ENCODE results near the gene FBN3.
A peak's percentile ranks its signal among the peaks of the same experiment; 100 is the strongest.

The FBN3 gene

GRCh38 chr19:8174706-8175105 is 25.3 kb upstream of the FBN3 start:
- no peak overlapping the region for H3K23ac ChIP-seq (ENCODE audit: low read depth, low read length, poor library complexity)
- no peak overlapping the region for H2BK120ac ChIP-seq (ENCODE audit: low read depth, low read length)
- no peak overlapping the region for H3K4me3 ChIP-seq (ENCODE audit: low read length in 2 of 2)
- no peak overlapping the region for H3K27ac ChIP-seq (replicated peaks; ENCODE audit: low read length)
- no peak overlapping the region for H3K4ac ChIP-seq (ENCODE audit: low read length)
- H3K18ac ChIP-seq (ENCODE audit: low read length) = no peak overlapping the region
- no peak overlapping the region for H4K8ac ChIP-seq (ENCODE audit: low read depth, low read length)
- no peaks in the 10 kb centered on the region for H3K36me3 ChIP-seq (replicated peaks in 1 of 2; ENCODE audit: control insufficient read depth in 2 of 2, insufficient read depth in 2 of 2, low read length in 2 of 2)
- H2BK15ac ChIP-seq (ENCODE audit: low read length) = no peak overlapping the region
- no peak for DNase-seq (ENCODE audit: low spot score)
- H2AK5ac ChIP-seq (ENCODE audit: low read depth, low read length) = no peak overlapping the region
- no peaks in the 10 kb centered on the region for H3K9me3 ChIP-seq (replicated peaks in 1 of 2; ENCODE audit: control insufficient read depth in 2 of 2, insufficient read depth in 1 of 2, low read depth in 1 of 2, low read length in 2 of 2)
- WGBS, 2 donors (ENCODE audit: extremely low coverage in 2 of 2, insufficient read length in 2 of 2, insufficient replicate concordance in 1 of 2) = no CpG with 5 or more reads among the region's 9 CpGs
- H3K9ac ChIP-seq (ENCODE audit: low read depth, low read length, poor library complexity) = no peak overlapping the region
- H3K4me1 ChIP-seq (ENCODE audit: control insufficient read depth in 2 of 2, insufficient read depth in 1 of 2, low read depth in 1 of 2, low read length in 2 of 2) = no peaks in the 10 kb centered on the region
- H3K14ac ChIP-seq (ENCODE audit: low read length) = no peak overlapping the region
- no peaks in the 10 kb centered on the region for H3K79me1 ChIP-seq (ENCODE audit: low read depth, low read length)
- H2BK12ac ChIP-seq (ENCODE audit: low read length) = no peak overlapping the region
- H2AFZ ChIP-seq (ENCODE audit: low read length) = no peak overlapping the region
- H3K27me3 ChIP-seq (ENCODE audit: control insufficient read depth in 3 of 3, insufficient read depth in 3 of 3, low read depth in 1 of 3, low read length in 3 of 3) = peaks cover 0 to 5% (median 0%) of the 10 kb centered on the region in 3 experiments
- no peak overlapping the region for H3K4me2 ChIP-seq (ENCODE audit: insufficient read depth, low read length, poor library complexity, severe bottlenecking)
- H4K91ac ChIP-seq (ENCODE audit: low read depth, low read length, poor library complexity) = no peak overlapping the region
- H2BK5ac ChIP-seq (ENCODE audit: low read length) = no peak overlapping the region

GRCh38 chr19:8168537-8168936 is 19.1 kb upstream of the FBN3 start:
- no peaks in the 10 kb centered on the region for H3K27me3 ChIP-seq (ENCODE audit: control insufficient read depth in 3 of 3, insufficient read depth in 3 of 3, low read depth in 1 of 3, low read length in 3 of 3)
- no peak overlapping the region for H2BK5ac ChIP-seq (ENCODE audit: low read length)
- H4K91ac ChIP-seq (ENCODE audit: low read depth, low read length, poor library complexity) = no peak overlapping the region
- H3K9me3 ChIP-seq (replicated peaks in 1 of 2; ENCODE audit: control insufficient read depth in 2 of 2, insufficient read depth in 1 of 2, low read depth in 1 of 2, low read length in 2 of 2) = no peaks in the 10 kb centered on the region
- peaks cover 0 to 2% of the 10 kb centered on the region in 2 donors for H3K4me1 ChIP-seq (ENCODE audit: control insufficient read depth in 2 of 2, insufficient read depth in 1 of 2, low read depth in 1 of 2, low read length in 2 of 2)
- no peak overlapping the region for H2BK120ac ChIP-seq (ENCODE audit: low read depth, low read length)
- H2AFZ ChIP-seq (ENCODE audit: low read length) = no peak overlapping the region
- H3K14ac ChIP-seq (ENCODE audit: low read length) = no peak overlapping the region
- H3K18ac ChIP-seq (ENCODE audit: low read length) = no peak overlapping the region
- no peak overlapping the region for H3K27ac ChIP-seq (replicated peaks; ENCODE audit: low read length)
- no peak overlapping the region for H3K4me3 ChIP-seq (ENCODE audit: low read length in 2 of 2)
- H3K23ac ChIP-seq (ENCODE audit: low read depth, low read length, poor library complexity) = no peak overlapping the region
- no peak overlapping the region for H2AK5ac ChIP-seq (ENCODE audit: low read depth, low read length)
- no peak overlapping the region for H4K8ac ChIP-seq (ENCODE audit: low read depth, low read length)
- H3K79me1 ChIP-seq (ENCODE audit: low read depth, low read length) = no peaks in the 10 kb centered on the region
- WGBS, 2 donors (ENCODE audit: extremely low coverage in 2 of 2, insufficient read length in 2 of 2, insufficient replicate concordance in 1 of 2) = no CpG with 5 or more reads among the region's 7 CpGs
- no peak overlapping the region for H3K4ac ChIP-seq (ENCODE audit: low read length)
- no peak for DNase-seq (ENCODE audit: low spot score)
- no peak overlapping the region for H3K4me2 ChIP-seq (ENCODE audit: insufficient read depth, low read length, poor library complexity, severe bottlenecking)
- no peak overlapping the region for H2BK15ac ChIP-seq (ENCODE audit: low read length)
- H2BK12ac ChIP-seq (ENCODE audit: low read length) = no peak overlapping the region
- H3K9ac ChIP-seq (ENCODE audit: low read depth, low read length, poor library complexity) = no peak overlapping the region
- no peaks in the 10 kb centered on the region for H3K36me3 ChIP-seq (replicated peaks in 1 of 2; ENCODE audit: control insufficient read depth in 2 of 2, insufficient read depth in 2 of 2, low read length in 2 of 2)

- Histone ChIP-seq H2BK15ac (ENCODE audit: low read length) (no peak overlapping the region), H3K9ac (ENCODE audit: low read depth, low read length, poor library complexity) (no peak overlapping the region), H4K8ac (ENCODE audit: low read depth, low read length) (no peak overlapping the region), H3K14ac (ENCODE audit: low read length) (no peak overlapping the region), H3K4me2 (ENCODE audit: insufficient read depth, low read length, poor library complexity, severe bottlenecking) (no peak overlapping the region), H3K36me3 (replicated peaks in 1 of 2; ENCODE audit: control insufficient read depth in 2 of 2, insufficient read depth in 2 of 2, low read length in 2 of 2) (no peaks in the 10 kb centered on the region), H3K27ac (replicated peaks; ENCODE audit: low read length) (no peak overlapping the region), H3K27me3 (ENCODE audit: control insufficient read depth in 3 of 3, insufficient read depth in 3 of 3, low read depth in 1 of 3, low read length in 3 of 3) (no peaks in the 10 kb centered on the region), H3K23ac (ENCODE audit: low read depth, low read length, poor library complexity) (no peak overlapping the region), H4K91ac (ENCODE audit: low read depth, low read length, poor library complexity) (no peak overlapping the region), H2AFZ (ENCODE audit: low read length) (peak overlapping the region; percentile 36), H3K9me3 (replicated peaks in 1 of 2; ENCODE audit: control insufficient read depth in 2 of 2, insufficient read depth in 1 of 2, low read depth in 1 of 2, low read length in 2 of 2) (no peaks in the 10 kb centered on the region), H3K18ac (ENCODE audit: low read length) (no peak overlapping the region), H2BK120ac (ENCODE audit: low read depth, low read length) (no peak overlapping the region), H3K4ac (ENCODE audit: low read length) (no peak overlapping the region), H2AK5ac (ENCODE audit: low read depth, low read length) (no peak overlapping the region), H3K4me3 (ENCODE audit: low read length in 2 of 2) (no peak overlapping the region), H3K4me1 (ENCODE audit: control insufficient read depth in 2 of 2, insufficient read depth in 1 of 2, low read depth in 1 of 2, low read length in 2 of 2) (peaks cover 0 to 3% of the 10 kb centered on the region in 2 donors), H3K79me1 (ENCODE audit: low read depth, low read length) (no peaks in the 10 kb centered on the region), H2BK5ac (ENCODE audit: low read length) (no peak overlapping the region), H2BK12ac (ENCODE audit: low read length) (no peak overlapping the region)
- no peak for DNase-seq (ENCODE audit: low spot score)
- no CpG with 5 or more reads among the region's 6 CpGs for WGBS, 2 donors (ENCODE audit: extremely low coverage in 2 of 2, insufficient read length in 2 of 2, insufficient replicate concordance in 1 of 2)
These were observed 18.6 kb upstream of the FBN3 start for GRCh38 chr19:8167985-8168384.

GRCh38 chr19:8163759-8164158 is 14.4 kb upstream of the FBN3 start:
- no peak overlapping the region for H2BK15ac ChIP-seq (ENCODE audit: low read length)
- no peak overlapping the region for H3K4me2 ChIP-seq (ENCODE audit: insufficient read depth, low read length, poor library complexity, severe bottlenecking)
- H3K4me1 ChIP-seq (ENCODE audit: control insufficient read depth in 2 of 2, insufficient read depth in 1 of 2, low read depth in 1 of 2, low read length in 2 of 2) = peaks cover 1 to 7% of the 10 kb centered on the region in 2 donors
- H2BK12ac ChIP-seq (ENCODE audit: low read length) = no peak overlapping the region
- no peak overlapping the region for H4K91ac ChIP-seq (ENCODE audit: low read depth, low read length, poor library complexity)
- H2AFZ ChIP-seq (ENCODE audit: low read length) = peak overlapping the region; percentile 10
- no peak overlapping the region for H2AK5ac ChIP-seq (ENCODE audit: low read depth, low read length)
- H3K18ac ChIP-seq (ENCODE audit: low read length) = no peak overlapping the region
- no peak overlapping the region for H2BK120ac ChIP-seq (ENCODE audit: low read depth, low read length)
- H3K4ac ChIP-seq (ENCODE audit: low read length) = no peak overlapping the region
- no peaks in the 10 kb centered on the region for H3K27me3 ChIP-seq (ENCODE audit: control insufficient read depth in 3 of 3, insufficient read depth in 3 of 3, low read depth in 1 of 3, low read length in 3 of 3)
- H3K36me3 ChIP-seq (replicated peaks in 1 of 2; ENCODE audit: control insufficient read depth in 2 of 2, insufficient read depth in 2 of 2, low read length in 2 of 2) = no peaks in the 10 kb centered on the region
- no peak overlapping the region for H3K4me3 ChIP-seq (ENCODE audit: low read length in 2 of 2)
- no peak overlapping the region for H3K14ac ChIP-seq (ENCODE audit: low read length)
- H3K79me1 ChIP-seq (ENCODE audit: low read depth, low read length) = no peaks in the 10 kb centered on the region
- H3K9ac ChIP-seq (ENCODE audit: low read depth, low read length, poor library complexity) = no peak overlapping the region
- H4K8ac ChIP-seq (ENCODE audit: low read depth, low read length) = no peak overlapping the region
- H3K23ac ChIP-seq (ENCODE audit: low read depth, low read length, poor library complexity) = no peak overlapping the region
- no CpG with 5 or more reads among the region's 7 CpGs for WGBS, 2 donors (ENCODE audit: extremely low coverage in 2 of 2, insufficient read length in 2 of 2, insufficient replicate concordance in 1 of 2)
- H3K9me3 ChIP-seq (replicated peaks in 1 of 2; ENCODE audit: control insufficient read depth in 2 of 2, insufficient read depth in 1 of 2, low read depth in 1 of 2, low read length in 2 of 2) = no peaks in the 10 kb centered on the region
- no peak overlapping the region for H2BK5ac ChIP-seq (ENCODE audit: low read length)
- H3K27ac ChIP-seq (replicated peaks; ENCODE audit: low read length) = no peak overlapping the region
- DNase-seq (ENCODE audit: low spot score) = no peak

Data from neuronal stem cell (in vitro differentiated cells).